GM23248 (cell line): ENCODE measurements around the gene DDX25. TPM values are rescaled to one million over a fixed set of nuclear protein-coding genes. Genes with fewer than 3 reads are reported as not detected.

ENCODE experiments used
- DNase-seq: peaks from one replicate; pipeline ENCODE4 v3.0.0-alpha.2; 2015
- H2AFZ ChIP-seq: fragments of 200-600 bp; sonication (generic); 2 replicates; pipeline ENCODE4 v1.6.1; 2016; ENCODE audit warnings: antibody characterized with exemption
- H3F3A ChIP-seq: fragments of 200-600 bp; sonication (generic); 2 replicates; pipeline ENCODE4 v1.6.1; 2016; ENCODE audit warnings: mild to moderate bottlenecking, antibody characterized with exemption, mixed run types; ENCODE audit not compliant: insufficient read depth
- H3K27ac ChIP-seq: fragments of 200-600 bp; sonication (generic); 2 replicates; pipeline ENCODE4 v1.5.1; 2016; ENCODE audit warnings: mild to moderate bottlenecking
- H3K27me3 ChIP-seq: fragments of 200-600 bp; sonication (generic); replicated peaks from 2 replicates; pipeline ENCODE4 v1.6.1; 2016; ENCODE audit warnings: mild to moderate bottlenecking; ENCODE audit not compliant: insufficient read depth
- H3K36me3 ChIP-seq: fragments of 200-600 bp; sonication (generic); 2 replicates; pipeline ENCODE4 v1.6.1; 2016; ENCODE audit warnings: low read depth, mild to moderate bottlenecking
- H3K4me1 ChIP-seq: fragments of 200-600 bp; sonication (generic); 2 replicates; pipeline ENCODE4 v1.6.1; 2016; ENCODE audit warnings: mild to moderate bottlenecking; ENCODE audit not compliant: insufficient read depth
- H3K4me2 ChIP-seq: fragments of 200-600 bp; sonication (generic); one replicate; pipeline ENCODE4 v1.6.1; 2016; ENCODE audit warnings: mild to moderate bottlenecking; ENCODE audit not compliant: unreplicated experiment
- H3K4me3 ChIP-seq: fragments of 200-600 bp; sonication (generic); 2 replicates; pipeline ENCODE4 v1.5.1; 2016; ENCODE audit warnings: mild to moderate bottlenecking
- H3K79me2 ChIP-seq: fragments of 200-600 bp; sonication (generic); 2 replicates; pipeline ENCODE4 v1.6.1; 2016; ENCODE audit warnings: mild to moderate bottlenecking; ENCODE audit not compliant: insufficient read depth
- H3K9ac ChIP-seq: fragments of 200-600 bp; sonication (generic); 2 replicates; pipeline ENCODE4 v1.6.1; 2016; ENCODE audit warnings: mild to moderate bottlenecking
- H3K9me2 ChIP-seq: fragments of 200-600 bp; sonication (generic); 2 replicates; pipeline ENCODE4 v1.6.1; 2016; ENCODE audit warnings: mixed run types, mild to moderate bottlenecking, moderate library complexity; ENCODE audit not compliant: insufficient read depth
- H3K9me3 ChIP-seq: fragments of 200-600 bp; sonication (generic); one replicate; pipeline ENCODE4 v1.6.1; 2017; ENCODE audit warnings: low read depth
- H4K20me1 ChIP-seq: fragments of 200-600 bp; sonication (generic); 2 replicates; pipeline ENCODE4 v1.6.0; 2016; ENCODE audit not compliant: insufficient read depth
- EZH2 ChIP-seq: fragments of 200-600 bp; sonication (generic); IDR thresholded peaks from 2 replicates; pipeline ENCODE4 v1.6.1; 2018; ENCODE audit warnings: antibody characterized with exemption, mild to moderate bottlenecking; ENCODE audit not compliant: insufficient read depth, poor library complexity, severe bottlenecking
- EZH2phosphoT487 ChIP-seq: fragments of 200-600 bp; sonication (generic); IDR thresholded peaks from 2 replicates; pipeline ENCODE4 v1.6.1; 2018; ENCODE audit warnings: antibody characterized with exemption, moderate library complexity, mild to moderate bottlenecking, low read depth; ENCODE audit not compliant: insufficient read depth
- WGBS, 2 experiments: methylation state at CpG; one replicate each; pipeline ENCODE4 v1.1.6; 2015 to 2017; ENCODE audit warnings: low lambda C conversion rate in 2 of 2, low coverage in 1 of 2; ENCODE audit errors: missing lambda C conversion rate in 2 of 2; 5-methylcytosine and 5-hydroxymethylcytosine counted together
- in situ Hi-C: fragments of 300-500 bp; cut with MboI; formaldehyde crosslinking; loops from 2 replicates; pipeline ENCODE4 v1.15.0; 2020
- polyA plus RNA-seq: library from polyadenylated mRNA; unstranded; fragments of >200 nt; fragmentation: Nextera tagmentation; extraction: Ambion mirVana; gene quantifications from 2 replicates; pipeline ENCODE4 v1.2.1, GENCODE V29; 2016
- total RNA-seq: library from RNA; depleted of rRNA; stranded (reverse); fragments of >200 nt; shearing (Covaris generic); gene quantifications from 2 replicates; pipeline ENCODE4 v1.2.3, GENCODE V29; 2014

DDX25 gene
- total and polyA plus RNA-seq, 2 experiments from 2014 or later, result not detected

DNA sequence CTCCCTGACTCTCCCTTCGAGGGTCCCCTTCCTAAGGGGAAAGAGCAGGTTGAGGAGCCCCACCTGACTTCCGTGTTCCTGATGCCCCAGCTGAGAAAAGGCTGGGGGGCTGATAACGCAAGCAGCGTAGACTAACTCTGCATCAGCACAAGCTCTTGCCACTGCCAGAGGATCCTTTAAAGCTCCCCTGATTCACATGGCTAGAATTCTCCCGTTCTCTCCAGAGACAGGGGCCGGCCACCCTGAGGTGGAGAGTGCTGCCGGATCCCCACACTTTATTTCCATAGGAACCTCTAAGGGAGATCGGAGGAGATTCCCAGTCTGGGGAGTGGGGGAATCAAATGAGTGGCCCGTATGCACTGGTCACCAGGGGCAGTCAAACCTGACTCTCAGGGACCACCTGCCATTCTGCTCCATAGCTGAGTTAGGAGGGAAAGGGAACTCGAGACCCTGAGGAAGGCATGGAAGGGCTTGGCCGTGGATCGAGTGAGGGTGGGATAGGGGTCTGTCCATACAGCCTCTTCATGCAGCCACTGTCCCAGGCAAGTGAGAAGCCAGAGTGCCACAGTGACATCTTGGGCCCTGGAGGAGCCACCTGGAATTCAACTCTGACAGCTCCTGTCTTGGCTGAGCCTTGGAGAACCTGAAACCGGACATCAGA, 40.2 kb downstream of the DDX25 start:
- no peak overlapping the region for H3K4me3 ChIP-seq
- H3K4me1 ChIP-seq, result no peaks in the 10 kb centered on the region
- no peaks in the 10 kb centered on the region for H4K20me1 ChIP-seq
- no peak for DNase-seq
- H3K9me2 ChIP-seq, result no peaks in the 10 kb centered on the region
- H3K36me3 ChIP-seq, result no peaks in the 10 kb centered on the region
- in situ Hi-C loops, result no loop called here
- TF ChIP-seq EZH2phosphoT487 (no peak), EZH2 (no peak)
- H3K27ac ChIP-seq, result no peak overlapping the region
- H3K27me3 ChIP-seq, result no peaks in the 10 kb centered on the region; the same call in 1 of the 2 replicates
- no peak overlapping the region for H2AFZ ChIP-seq
- H3F3A ChIP-seq, result no peaks in the 10 kb centered on the region
- no peak overlapping the region for H3K9ac ChIP-seq
- no peak overlapping the region for H3K4me2 ChIP-seq
- 72 to 75% methylated on average over 13 of the region's 13 CpGs for WGBS, 2 experiments
- H3K79me2 ChIP-seq, result no peaks in the 10 kb centered on the region
- no peaks in the 10 kb centered on the region for H3K9me3 ChIP-seq

DNA sequence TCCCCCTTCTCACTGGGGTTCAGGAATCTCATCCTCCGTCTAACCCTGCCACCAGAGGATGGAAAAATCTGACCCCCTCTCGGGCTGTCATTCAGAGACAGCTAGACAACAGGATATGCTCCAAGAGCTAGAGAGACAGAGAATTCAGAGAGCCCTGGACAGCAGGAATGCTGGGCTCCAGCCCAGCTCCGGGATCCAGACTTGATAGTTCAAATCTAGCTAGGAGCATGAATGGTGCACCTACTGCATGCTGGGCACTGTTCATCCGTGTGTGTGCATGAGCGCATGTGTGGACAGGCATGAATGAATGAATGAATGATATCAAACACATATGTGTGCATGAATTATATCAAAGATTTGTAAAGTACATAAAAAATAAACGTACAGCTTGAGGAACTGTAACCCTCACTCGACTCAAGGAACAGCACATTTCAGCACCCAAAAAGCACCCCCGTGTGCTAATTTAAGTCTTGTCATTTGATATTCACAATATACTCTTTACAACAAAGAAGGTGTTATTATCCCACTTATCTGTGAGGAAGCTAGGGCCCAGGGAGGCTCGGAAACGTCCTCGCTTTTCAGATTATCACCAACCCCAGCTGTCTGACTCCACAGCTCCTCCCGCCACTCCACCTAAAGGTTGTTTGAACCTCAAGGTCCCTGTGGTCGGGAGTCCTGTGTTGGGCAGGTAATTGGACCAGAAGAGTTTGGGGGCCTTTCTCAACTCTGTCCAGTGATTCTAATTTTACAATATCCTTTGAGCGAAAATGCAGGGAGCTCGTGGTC, 40.9 kb downstream of the DDX25 start:
- TF ChIP-seq EZH2phosphoT487 (no peak), EZH2 (no peak)
- no peak overlapping the region for H3K4me3 ChIP-seq
- no peak overlapping the region for H3K9ac ChIP-seq
- H3K4me1 ChIP-seq, result no peaks in the 10 kb centered on the region
- H3K36me3 ChIP-seq, result no peaks in the 10 kb centered on the region
- no peaks in the 10 kb centered on the region for H3K9me3 ChIP-seq
- no peaks in the 10 kb centered on the region for H4K20me1 ChIP-seq
- H3K9me2 ChIP-seq, result no peaks in the 10 kb centered on the region
- H3F3A ChIP-seq, result no peaks in the 10 kb centered on the region
- 67 to 70% methylated on average over 15 of the region's 15 CpGs for WGBS, 2 experiments
- DNase-seq, result no peak
- no peak overlapping the region for H3K27ac ChIP-seq
- H3K27me3 ChIP-seq, result no peaks in the 10 kb centered on the region; the same call in 1 of the 2 replicates
- H3K4me2 ChIP-seq, result no peak overlapping the region
- no peak overlapping the region for H2AFZ ChIP-seq
- in situ Hi-C loops, result no loop called here
- H3K79me2 ChIP-seq, result no peaks in the 10 kb centered on the region

DNA sequence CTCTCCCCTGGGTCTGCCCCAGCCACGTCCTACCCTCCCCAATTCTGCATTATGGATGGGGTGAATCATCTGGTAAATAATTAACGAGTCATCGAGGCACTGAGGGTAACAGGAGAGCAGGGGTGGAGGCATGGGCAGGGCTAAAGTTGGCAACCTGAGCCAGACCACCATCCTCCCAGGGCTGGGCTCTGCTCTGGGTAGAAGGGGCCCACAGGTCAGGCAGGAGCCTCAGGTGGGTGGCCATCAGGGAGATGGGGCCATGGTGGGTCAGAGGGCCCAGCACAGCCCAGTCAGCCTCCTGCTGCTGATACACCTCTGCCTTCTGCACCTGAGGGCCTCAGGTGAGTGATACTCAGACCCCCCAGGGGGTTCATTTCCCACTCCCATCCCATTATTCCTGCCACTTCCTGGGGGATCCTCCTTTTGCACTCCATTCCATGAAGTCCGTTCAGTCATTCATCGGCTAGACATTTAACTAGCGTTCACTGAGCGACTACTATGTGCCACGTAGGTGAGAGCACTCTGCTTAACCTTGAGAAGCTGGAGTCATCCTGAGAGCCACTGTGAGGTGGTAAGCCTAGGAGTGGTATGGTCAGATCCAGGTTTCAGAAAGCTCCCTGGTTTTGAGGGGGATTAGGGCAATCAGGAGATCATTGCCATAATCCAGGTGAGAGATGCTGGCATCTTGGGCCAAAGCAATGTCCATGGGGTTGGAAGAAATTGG, 41.7 kb downstream of the DDX25 start, which contains the start of gene VSIG10L2:
TSS of gene VSIG10L2 (plus strand) at position 248 of the 724 bp plus-strand sequence. CDS start at position 260, 12 bp downstream.
- no peaks in the 10 kb centered on the region for H3F3A ChIP-seq
- no peaks in the 10 kb centered on the region for H4K20me1 ChIP-seq
- no peak within 1 kb of the TSS for H3K4me2 ChIP-seq
- no peak within 1 kb of the TSS for H3K4me3 ChIP-seq
- no peaks in the 10 kb centered on the region for H3K9me3 ChIP-seq
- 57 to 61% methylated on average over 8 of the region's 8 CpGs for WGBS, 2 experiments
- H2AFZ ChIP-seq, result no peak within 1 kb of the TSS
- no peaks in the 10 kb centered on the region for H3K4me1 ChIP-seq
- no peaks in the 10 kb centered on the region for H3K9me2 ChIP-seq
- H3K27me3 ChIP-seq, result no peaks in the 10 kb centered on the region; the same call in 1 of the 2 replicates
- TF ChIP-seq EZH2phosphoT487, result no peak
- TF ChIP-seq EZH2, result no peak
- H3K79me2 ChIP-seq, result no peaks in the 10 kb centered on the region
- in situ Hi-C loops, result no loop called here
- H3K36me3 ChIP-seq, result no peaks in the 10 kb centered on the region
- H3K27ac ChIP-seq, result no peak within 1 kb of the TSS
- DNase-seq, result no peak
- H3K9ac ChIP-seq, result no peak within 1 kb of the TSS

- H3K4me1 ChIP-seq, result peaks cover 3% of the 10 kb centered on the region; the same call in 1 of the 2 replicates
- no peak overlapping the region for H3K4me3 ChIP-seq
- no peaks in the 10 kb centered on the region for H3K9me2 ChIP-seq
- H3K79me2 ChIP-seq, result no peaks in the 10 kb centered on the region
- H3K9ac ChIP-seq, result no peak overlapping the region
- no peaks in the 10 kb centered on the region for H3F3A ChIP-seq
- TF ChIP-seq EZH2phosphoT487 (no peak), EZH2 (no peak)
- no peak overlapping the region for H3K4me2 ChIP-seq
- 72 to 77% methylated on average over 14 of the region's 14 CpGs for WGBS, 2 experiments
- no peak for DNase-seq
- H3K27me3 ChIP-seq, result peaks cover under 1% of the 10 kb centered on the region; the same call in 1 of the 2 replicates
- H3K36me3 ChIP-seq, result no peaks in the 10 kb centered on the region
- no peaks in the 10 kb centered on the region for H3K9me3 ChIP-seq
- H3K27ac ChIP-seq, result no peak overlapping the region
- in situ Hi-C loops, result no loop called here
- no peak overlapping the region for H2AFZ ChIP-seq
- H4K20me1 ChIP-seq, result no peaks in the 10 kb centered on the region
Observed at GRCh38 chr11:125946712-125947418, 42.6 kb downstream of the DDX25 start.
